GM12874 (cell line): ENCODE data around the gene HEPHL1.

Experiments used
- CTCF ChIP-seq: IDR thresholded peaks from 2 replicates; pipeline ENCODE4 v1.5.1; 2011; ENCODE audit warnings: low read depth, mild to moderate bottlenecking, control low read depth, low read length, moderate library complexity; ENCODE audit not compliant: insufficient read depth

HEPHL1 gene

GRCh38 chr11:93988455-93988854 is 32.7 kb upstream of the HEPHL1 start:
- no peak for TF ChIP-seq CTCF

DNA sequence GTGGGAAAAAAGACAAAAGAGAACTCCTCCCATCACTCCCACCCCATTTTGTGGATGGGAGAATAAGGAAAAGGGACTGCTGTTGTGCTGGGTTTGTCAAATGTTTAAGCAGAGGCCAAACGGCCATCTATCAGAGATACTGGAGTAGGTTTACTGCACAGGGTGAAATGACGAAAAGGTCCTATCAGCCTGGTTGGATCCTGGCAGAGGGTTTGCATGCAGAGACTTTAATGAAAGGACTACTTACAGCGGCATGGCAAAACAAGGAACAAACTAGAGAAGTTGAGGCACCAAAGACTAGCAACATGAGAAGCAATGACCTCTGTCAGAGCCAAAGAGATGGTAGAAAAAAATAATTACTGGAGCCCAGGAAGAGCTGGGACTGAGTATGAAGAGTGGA is 32.2 kb upstream of the HEPHL1 start:
- TF ChIP-seq CTCF, result no peak

DNA sequence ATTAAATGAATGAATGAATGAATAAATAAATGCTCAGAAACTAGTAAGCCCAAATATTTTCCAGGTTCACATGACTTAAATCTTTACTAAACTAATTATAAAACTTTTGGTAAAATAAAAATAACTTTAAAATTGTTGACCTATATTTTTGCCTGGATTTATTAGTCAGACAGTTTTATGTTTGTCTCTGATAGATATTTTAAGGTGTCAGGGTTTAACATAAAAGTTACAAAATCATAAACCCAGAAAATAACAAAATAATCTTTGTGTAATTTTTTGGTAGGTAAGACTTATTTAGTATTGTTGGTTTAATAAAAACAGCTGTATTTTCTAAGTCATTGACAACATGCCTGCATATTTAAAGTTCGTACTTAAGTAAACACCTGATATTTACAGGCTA is 27.4 kb upstream of the HEPHL1 start:
- no peak for TF ChIP-seq CTCF

DNA sequence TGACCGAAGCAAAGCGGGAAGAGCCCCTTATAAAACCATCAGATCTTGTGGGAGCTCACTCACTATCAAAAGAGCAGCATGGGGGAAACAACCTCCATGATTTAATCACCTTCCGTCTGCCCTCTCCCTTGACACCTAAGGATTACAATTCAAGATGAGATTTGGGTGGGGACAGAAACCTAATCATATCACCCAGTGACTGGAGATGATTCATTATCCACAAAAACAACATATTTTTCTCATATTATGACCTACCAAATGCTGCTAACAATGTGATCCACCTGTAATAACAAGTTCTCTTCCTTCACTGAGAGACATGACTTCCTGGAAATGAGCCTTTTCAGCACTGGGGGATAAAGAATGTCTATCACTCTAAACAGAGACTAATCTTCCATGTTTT is 23.4 kb upstream of the HEPHL1 start:
- TF ChIP-seq CTCF, result no peak

GRCh38 chr11:94000659-94001058 is 20.5 kb upstream of the HEPHL1 start:
- no peak for TF ChIP-seq CTCF

DNA sequence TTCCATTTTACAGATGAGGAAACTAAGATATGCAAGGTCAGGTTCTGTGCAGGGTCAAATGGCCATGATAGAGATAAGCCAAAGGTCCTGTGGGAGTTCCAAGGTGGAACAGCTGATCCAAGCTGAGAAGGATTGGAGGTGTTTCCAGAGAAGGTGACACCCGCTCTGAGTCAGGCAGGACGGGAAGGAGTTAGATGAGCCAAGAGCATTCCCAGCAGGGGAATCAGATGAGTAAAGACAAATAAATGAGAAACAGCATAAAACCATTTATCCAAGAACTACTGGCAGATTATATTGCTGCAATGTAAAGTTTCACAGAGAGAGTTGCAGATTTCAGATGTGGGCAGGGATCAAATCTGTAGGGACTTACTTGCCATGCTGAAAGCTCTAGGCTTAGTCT is 18.9 kb upstream of the HEPHL1 start:
- TF ChIP-seq CTCF, result no peak

DNA sequence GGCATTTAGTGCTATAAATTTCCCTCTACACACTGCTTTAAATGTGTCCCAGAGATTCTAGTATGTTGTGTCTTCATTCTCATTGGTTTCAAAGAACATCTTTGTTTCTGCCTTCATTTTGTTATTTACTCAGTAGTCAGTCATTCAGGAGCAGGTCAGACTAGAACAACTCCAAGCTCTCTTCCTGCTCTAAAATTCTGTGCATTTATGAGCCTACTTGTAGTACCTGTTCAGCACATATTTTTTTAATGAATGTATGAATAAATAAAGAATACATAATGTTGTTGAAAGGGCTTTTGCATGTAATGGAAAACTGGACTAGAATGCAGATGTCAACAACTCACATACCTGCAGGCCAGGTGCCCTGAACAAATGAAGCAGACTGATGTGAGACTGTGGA is 13.7 kb upstream of the HEPHL1 start:
- TF ChIP-seq CTCF, result no peak

DNA sequence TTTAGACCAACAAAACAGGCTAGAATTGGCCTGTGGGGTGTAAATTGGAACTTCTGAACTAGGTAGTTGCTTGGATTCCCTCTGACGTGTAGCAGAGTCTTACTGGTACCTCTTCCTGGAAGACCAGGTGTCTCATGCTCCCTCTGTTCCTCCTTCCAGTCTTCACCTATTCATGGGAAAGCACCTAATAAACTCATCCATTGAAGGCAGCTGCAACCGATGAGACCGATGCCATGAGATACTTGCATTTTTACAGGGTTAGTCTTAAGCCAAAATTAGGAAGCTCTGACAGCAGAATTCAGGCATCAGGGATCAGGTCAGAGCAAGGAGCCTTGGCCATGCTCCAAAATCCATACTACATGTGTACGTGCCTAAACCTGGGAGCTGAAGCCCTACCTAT is 13.2 kb upstream of the HEPHL1 start:
- TF ChIP-seq CTCF, result no peak
